ENCODE results near the gene SLC66A2.

- TF ChIP-seq GATA3 (IDR thresholded peaks at IDR 0.05; ENCODE audit: low read depth, low read length) (no peak), GATA2 (IDR thresholded peaks at IDR 0.05; ENCODE audit: low read depth, low read length) (no peak)
Observed at GRCh38 chr18:79896738-79897137, 54.7 kb downstream of the SLC66A2 start.
